ENCODE results near the gene DISP1. TPM values are rescaled to one million over a fixed set of nuclear protein-coding genes. Genes with fewer than 3 reads are reported as not detected.

Gene DISP1
- total RNA-seq, 1 donor from 2014 or later = 5.9 TPM

- no peak overlapping the region for H3K4me3 Mint-ChIP-seq (ENCODE audit: unreplicated experiment)
- TF ChIP-seq, protein P1, sequence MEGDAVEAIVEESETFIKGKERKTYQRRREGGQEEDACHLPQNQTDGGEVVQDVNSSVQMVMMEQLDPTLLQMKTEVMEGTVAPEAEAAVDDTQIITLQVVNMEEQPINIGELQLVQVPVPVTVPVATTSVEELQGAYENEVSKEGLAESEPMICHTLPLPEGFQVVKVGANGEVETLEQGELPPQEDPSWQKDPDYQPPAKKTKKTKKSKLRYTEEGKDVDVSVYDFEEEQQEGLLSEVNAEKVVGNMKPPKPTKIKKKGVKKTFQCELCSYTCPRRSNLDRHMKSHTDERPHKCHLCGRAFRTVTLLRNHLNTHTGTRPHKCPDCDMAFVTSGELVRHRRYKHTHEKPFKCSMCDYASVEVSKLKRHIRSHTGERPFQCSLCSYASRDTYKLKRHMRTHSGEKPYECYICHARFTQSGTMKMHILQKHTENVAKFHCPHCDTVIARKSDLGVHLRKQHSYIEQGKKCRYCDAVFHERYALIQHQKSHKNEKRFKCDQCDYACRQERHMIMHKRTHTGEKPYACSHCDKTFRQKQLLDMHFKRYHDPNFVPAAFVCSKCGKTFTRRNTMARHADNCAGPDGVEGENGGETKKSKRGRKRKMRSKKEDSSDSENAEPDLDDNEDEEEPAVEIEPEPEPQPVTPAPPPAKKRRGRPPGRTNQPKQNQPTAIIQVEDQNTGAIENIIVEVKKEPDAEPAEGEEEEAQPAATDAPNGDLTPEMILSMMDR (IDR thresholded peaks at IDR 0.05) = no peak
- H3K4me1 Mint-ChIP-seq (ENCODE audit: low read depth) = peaks cover 8% of the 10 kb centered on the region
- no peak overlapping the region for H3K27ac Mint-ChIP-seq (ENCODE audit: unreplicated experiment)
- H3K36me3 Mint-ChIP-seq (ENCODE audit: low read depth) = no peaks in the 10 kb centered on the region
- H3K9me3 Mint-ChIP-seq (ENCODE audit: low read depth) = no peaks in the 10 kb centered on the region
- no peak for DNase-seq (ENCODE audit: low spot score)
- H3K27me3 Mint-ChIP-seq (ENCODE audit: low read depth) = peaks cover 17% of the 10 kb centered on the region
Observed at GRCh38 chr1:222787729-222788128, 27.1 kb upstream of the DISP1 start.

GRCh38 chr1:222788402-222789156 lies 26.3 kb upstream of the DISP1 start:
- Mint-ChIP-seq H3K9me3 (ENCODE audit: low read depth) (no peaks in the 10 kb centered on the region), H3K27me3 (ENCODE audit: low read depth) (peaks cover 16% of the 10 kb centered on the region), H3K4me3 (ENCODE audit: unreplicated experiment) (no peak overlapping the region), H3K4me1 (ENCODE audit: low read depth) (peaks cover 8% of the 10 kb centered on the region), H3K36me3 (ENCODE audit: low read depth) (no peaks in the 10 kb centered on the region), H3K27ac (ENCODE audit: unreplicated experiment) (no peak overlapping the region)
- TF ChIP-seq, protein P1 (IDR thresholded peaks at IDR 0.05) = no peak
- no peak for DNase-seq (ENCODE audit: low spot score)

- Mint-ChIP-seq H3K4me3 (ENCODE audit: unreplicated experiment) (no peak overlapping the region), H3K4me1 (ENCODE audit: low read depth) (peaks cover 3% of the 10 kb centered on the region)
Observed at GRCh38 chr1:222790115-222790514, 24.7 kb upstream of the DISP1 start.

DNA sequence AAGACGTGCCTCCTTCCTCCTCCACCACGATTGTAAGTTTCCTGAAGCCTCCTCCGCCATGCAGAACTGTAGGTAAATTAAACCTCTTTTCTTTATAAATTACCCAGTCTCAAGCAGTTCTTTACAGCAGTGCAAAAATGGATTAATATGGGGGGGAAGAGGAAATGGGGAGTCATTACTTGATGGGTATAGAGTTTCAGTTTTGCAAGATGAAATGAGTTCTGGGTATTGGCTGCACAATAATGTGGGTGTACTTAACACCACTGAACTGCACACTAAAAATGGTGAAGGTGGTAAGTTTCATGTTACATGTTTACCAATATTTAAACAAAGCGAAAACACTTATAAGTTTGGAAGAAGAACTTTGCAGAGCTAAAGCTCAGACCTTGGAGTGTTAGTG lies 24.3 kb upstream of the DISP1 start:
- peaks cover 3% of the 10 kb centered on the region for H3K27me3 Mint-ChIP-seq (ENCODE audit: low read depth)
- no peaks in the 10 kb centered on the region for H3K36me3 Mint-ChIP-seq (ENCODE audit: low read depth)
- H3K4me3 Mint-ChIP-seq (ENCODE audit: unreplicated experiment) = no peak overlapping the region
- H3K4me1 Mint-ChIP-seq (ENCODE audit: low read depth) = peaks cover 3% of the 10 kb centered on the region
- TF ChIP-seq, protein P1 (IDR thresholded peaks at IDR 0.05) = no peak
- H3K27ac Mint-ChIP-seq (ENCODE audit: unreplicated experiment) = no peak overlapping the region
- no peak for DNase-seq (ENCODE audit: low spot score)
- H3K9me3 Mint-ChIP-seq (ENCODE audit: low read depth) = no peaks in the 10 kb centered on the region

More at GRCh38 chr1:222790115-222790514, 24.7 kb upstream of the DISP1 start:
- TF ChIP-seq, protein P1 (IDR thresholded peaks at IDR 0.05) = no peak
- Mint-ChIP-seq H3K27me3 (ENCODE audit: low read depth) (peaks cover 3% of the 10 kb centered on the region), H3K27ac (ENCODE audit: unreplicated experiment) (no peak overlapping the region), H3K36me3 (ENCODE audit: low read depth) (no peaks in the 10 kb centered on the region), H3K9me3 (ENCODE audit: low read depth) (no peaks in the 10 kb centered on the region)
- no peak for DNase-seq (ENCODE audit: low spot score)

GRCh38 chr1:222791006-222791710 lies 23.7 kb upstream of the DISP1 start:
- TF ChIP-seq, protein P1 (IDR thresholded peaks at IDR 0.05) = no peak
- H3K4me1 Mint-ChIP-seq (ENCODE audit: low read depth) = peaks cover 2% of the 10 kb centered on the region
- no peak overlapping the region for H3K4me3 Mint-ChIP-seq (ENCODE audit: unreplicated experiment)
- H3K27ac Mint-ChIP-seq (ENCODE audit: unreplicated experiment) = no peak overlapping the region
- no peaks in the 10 kb centered on the region for H3K36me3 Mint-ChIP-seq (ENCODE audit: low read depth)
- peaks cover 3% of the 10 kb centered on the region for H3K27me3 Mint-ChIP-seq (ENCODE audit: low read depth)
- H3K9me3 Mint-ChIP-seq (ENCODE audit: low read depth) = no peaks in the 10 kb centered on the region
- no peak for DNase-seq (ENCODE audit: low spot score)

Measured in chondrocyte (in vitro differentiated cells).